GM23338 (cell line): ENCODE results near the gene ZNF10. TPM values are rescaled to one million over a fixed set of nuclear protein-coding genes. Genes with fewer than 3 reads are reported as not detected.

Experiments used
- ATAC-seq: fragments of 200-7000 bp; cut with Tn5 transposase; 3 replicates; pipeline ENCODE4 v1.9.1; 2020
- DNase-seq: peaks from one replicate; pipeline ENCODE4 v3.0.0-alpha.2; 2015; ENCODE audit warnings: low spot score
- H2AFZ ChIP-seq: fragments of 200-600 bp; sonication (generic); 2 replicates; pipeline ENCODE4 v1.8.0; 2016; ENCODE audit warnings: antibody characterized with exemption, mild to moderate bottlenecking, moderate library complexity
- H3F3A ChIP-seq: fragments of 200-600 bp; sonication (generic); replicated peaks from 2 replicates; pipeline ENCODE4 v1.8.0; 2017; ENCODE audit warnings: antibody characterized with exemption, mixed run types, low read depth
- H3K27ac ChIP-seq: fragments of 200-600 bp; sonication (generic); 2 replicates; pipeline ENCODE4 v1.6.1; 2016; ENCODE audit warnings: low read depth
- H3K27me3 ChIP-seq: fragments of 200-600 bp; sonication (generic); 2 replicates; pipeline ENCODE4 v1.8.0; 2016; ENCODE audit warnings: mild to moderate bottlenecking, mixed run types, moderate library complexity; ENCODE audit not compliant: insufficient read depth
- H3K36me3 ChIP-seq: fragments of 200-600 bp; sonication (generic); 2 replicates; pipeline ENCODE4 v1.8.0; 2016; ENCODE audit warnings: mild to moderate bottlenecking; ENCODE audit not compliant: insufficient read depth
- H3K4me1 ChIP-seq: fragments of 200-600 bp; sonication (generic); 2 replicates; pipeline ENCODE4 v1.8.0; 2016; ENCODE audit warnings: mild to moderate bottlenecking, moderate library complexity; ENCODE audit not compliant: insufficient read depth
- H3K4me2 ChIP-seq: fragments of 200-600 bp; sonication (generic); 2 replicates; pipeline ENCODE4 v1.7.1; 2017; ENCODE audit warnings: mixed run types
- H3K4me3 ChIP-seq: fragments of 200-600 bp; sonication (generic); 2 replicates; pipeline ENCODE4 v1.6.1; 2016; ENCODE audit warnings: mixed run types
- H3K79me2 ChIP-seq: fragments of 200-600 bp; sonication (generic); replicated peaks from 2 replicates; pipeline ENCODE4 v1.8.0; 2017; ENCODE audit warnings: mild to moderate bottlenecking; ENCODE audit not compliant: insufficient read depth
- H3K9me2 ChIP-seq: fragments of 200-600 bp; sonication (generic); 2 replicates; pipeline ENCODE4 v1.8.0; 2017; ENCODE audit not compliant: insufficient read depth
- H4K20me1 ChIP-seq: fragments of 200-600 bp; sonication (generic); replicated peaks from 2 replicates; pipeline ENCODE4 v1.8.0; 2017; ENCODE audit warnings: mild to moderate bottlenecking; ENCODE audit not compliant: insufficient read depth
- H3K27ac Mint-ChIP-seq: 2 replicates; pipeline ENCODE4 v1.8.0; 2020; ENCODE audit warnings: inconsistent platforms, mild to moderate bottlenecking, moderate library complexity, mixed read lengths
- H3K27me3 Mint-ChIP-seq: 3 replicates; pipeline ENCODE4 v1.8.0; 2022; ENCODE audit warnings: low read depth, mild to moderate bottlenecking, moderate library complexity, mixed read lengths, inconsistent platforms; ENCODE audit not compliant: insufficient read depth, poor library complexity
- H3K36me3 Mint-ChIP-seq: 3 replicates; pipeline ENCODE4 v1.8.0; 2021; ENCODE audit warnings: low read depth, mild to moderate bottlenecking, inconsistent platforms, moderate library complexity, mixed read lengths
- H3K4me1 Mint-ChIP-seq: 3 replicates; pipeline ENCODE4 v1.8.0; 2020; ENCODE audit warnings: mild to moderate bottlenecking, inconsistent platforms, mixed read lengths
- H3K4me3 Mint-ChIP-seq: 3 replicates; pipeline ENCODE4 v1.8.0; 2021; ENCODE audit warnings: moderate library complexity, mild to moderate bottlenecking, inconsistent platforms, mixed read lengths
- H3K9me3 Mint-ChIP-seq: 3 replicates; pipeline ENCODE4 v1.8.0; 2020; ENCODE audit warnings: moderate library complexity, mild to moderate bottlenecking, inconsistent platforms, mixed read lengths
- CREB1 ChIP-seq: fragments of 250-450 bp; sonication (Bioruptor Pico); IDR thresholded peaks from 2 replicates; pipeline ENCODE4 v1.5.0; 2020; ENCODE audit warnings: low read depth, mild to moderate bottlenecking, moderate library complexity
- NANOG ChIP-seq: IDR thresholded peaks from 2 replicates; pipeline ENCODE4 v1.6.1; 2016; ENCODE audit warnings: antibody characterized with exemption, borderline replicate concordance
- POLR2AphosphoS5 ChIP-seq: IDR thresholded peaks from 2 replicates; pipeline ENCODE4 v1.6.1; 2016; ENCODE audit warnings: antibody characterized with exemption, low read depth
- STAT1 ChIP-seq: IDR thresholded peaks from one replicate; pipeline ENCODE4 v1.6.1; 2016; ENCODE audit warnings: antibody characterized with exemption; ENCODE audit not compliant: unreplicated experiment
- ZNF114 ChIP-seq: fragments of 250-450 bp; sonication (Bioruptor Pico); IDR thresholded peaks from 2 replicates; pipeline ENCODE4 v1.5.0; 2020; ENCODE audit warnings: mild to moderate bottlenecking, moderate library complexity
- ZNF331 ChIP-seq: fragments of 250-450 bp; sonication (Bioruptor Pico); IDR thresholded peaks from 2 replicates; pipeline ENCODE4 v1.5.0; 2020; ENCODE audit warnings: low read depth, mild to moderate bottlenecking, moderate library complexity
- polyA plus RNA-seq: library from polyadenylated mRNA; unstranded; fragments of >200 nt; fragmentation: Nextera tagmentation; extraction: Ambion mirVana; gene quantifications from 2 replicates; pipeline ENCODE4 v1.2.1, GENCODE V29; 2016
- total RNA-seq: library from RNA; depleted of rRNA; stranded (reverse); fragments of >200 nt; shearing (Covaris generic); gene quantifications from 2 replicates; pipeline ENCODE4 v1.2.3, GENCODE V29; 2014
- TF ChIP-seq, protein P1 (sequence below), 2 experiments: fragments of 200-600 bp in 1 of 2; sonication (generic) in 1 of 2; conservative IDR thresholded peaks; 2 replicates each; pipeline versions ENCODE4 v1.5.1 to v1.6.1; 2016 to 2017; ENCODE audit warnings: antibody characterized with exemption in 2 of 2, low read depth in 2 of 2, mild to moderate bottlenecking in 2 of 2, moderate library complexity in 1 of 2
- TF ChIP-seq, protein P2 (sequence below): IDR thresholded peaks from 2 replicates; pipeline ENCODE4 v1.6.1; 2016; ENCODE audit warnings: antibody characterized with exemption
- TF ChIP-seq, protein P3 (sequence below): IDR thresholded peaks from one replicate; pipeline ENCODE4 v1.6.1; 2018; ENCODE audit warnings: antibody characterized with exemption; ENCODE audit not compliant: unreplicated experiment

The ZNF10 gene
- total and polyA plus RNA-seq, 2 experiments from 2014 or later, result 8.2 to 18.5 TPM

DNA sequence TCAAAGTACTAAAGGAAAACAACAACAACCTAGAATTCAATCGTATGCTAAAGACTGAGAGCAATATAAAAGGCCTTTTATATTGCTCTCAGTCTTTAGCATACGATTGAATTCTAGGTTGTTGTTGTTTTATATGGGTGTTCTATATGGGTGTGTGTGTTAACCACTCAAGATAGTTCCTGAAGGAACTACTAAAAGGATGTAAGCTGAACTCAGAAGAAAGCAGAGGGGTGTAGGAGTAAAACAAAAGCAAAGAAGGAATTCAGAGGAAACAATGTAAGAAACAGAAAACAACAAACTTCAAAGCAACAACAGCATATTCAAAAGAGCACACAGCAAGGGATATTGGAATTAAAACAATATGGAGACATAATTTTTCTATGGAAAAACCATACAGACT, 5.8 kb upstream of the ZNF10 start (continued):
- TF ChIP-seq, protein P1, sequence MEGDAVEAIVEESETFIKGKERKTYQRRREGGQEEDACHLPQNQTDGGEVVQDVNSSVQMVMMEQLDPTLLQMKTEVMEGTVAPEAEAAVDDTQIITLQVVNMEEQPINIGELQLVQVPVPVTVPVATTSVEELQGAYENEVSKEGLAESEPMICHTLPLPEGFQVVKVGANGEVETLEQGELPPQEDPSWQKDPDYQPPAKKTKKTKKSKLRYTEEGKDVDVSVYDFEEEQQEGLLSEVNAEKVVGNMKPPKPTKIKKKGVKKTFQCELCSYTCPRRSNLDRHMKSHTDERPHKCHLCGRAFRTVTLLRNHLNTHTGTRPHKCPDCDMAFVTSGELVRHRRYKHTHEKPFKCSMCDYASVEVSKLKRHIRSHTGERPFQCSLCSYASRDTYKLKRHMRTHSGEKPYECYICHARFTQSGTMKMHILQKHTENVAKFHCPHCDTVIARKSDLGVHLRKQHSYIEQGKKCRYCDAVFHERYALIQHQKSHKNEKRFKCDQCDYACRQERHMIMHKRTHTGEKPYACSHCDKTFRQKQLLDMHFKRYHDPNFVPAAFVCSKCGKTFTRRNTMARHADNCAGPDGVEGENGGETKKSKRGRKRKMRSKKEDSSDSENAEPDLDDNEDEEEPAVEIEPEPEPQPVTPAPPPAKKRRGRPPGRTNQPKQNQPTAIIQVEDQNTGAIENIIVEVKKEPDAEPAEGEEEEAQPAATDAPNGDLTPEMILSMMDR (conservative IDR thresholded peaks at IDR 0.05; ENCODE audit: low read depth in 2 of 2), result no peak
- TF ChIP-seq ZNF114 (CRISPR knock-in tag) (no peak), ZNF331 (CRISPR knock-in tag) (no peak), CREB1 (no peak), STAT1 (no peak)
- TF ChIP-seq, protein P2, sequence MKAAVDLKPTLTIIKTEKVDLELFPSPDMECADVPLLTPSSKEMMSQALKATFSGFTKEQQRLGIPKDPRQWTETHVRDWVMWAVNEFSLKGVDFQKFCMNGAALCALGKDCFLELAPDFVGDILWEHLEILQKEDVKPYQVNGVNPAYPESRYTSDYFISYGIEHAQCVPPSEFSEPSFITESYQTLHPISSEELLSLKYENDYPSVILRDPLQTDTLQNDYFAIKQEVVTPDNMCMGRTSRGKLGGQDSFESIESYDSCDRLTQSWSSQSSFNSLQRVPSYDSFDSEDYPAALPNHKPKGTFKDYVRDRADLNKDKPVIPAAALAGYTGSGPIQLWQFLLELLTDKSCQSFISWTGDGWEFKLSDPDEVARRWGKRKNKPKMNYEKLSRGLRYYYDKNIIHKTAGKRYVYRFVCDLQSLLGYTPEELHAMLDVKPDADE, result no peak

DNA sequence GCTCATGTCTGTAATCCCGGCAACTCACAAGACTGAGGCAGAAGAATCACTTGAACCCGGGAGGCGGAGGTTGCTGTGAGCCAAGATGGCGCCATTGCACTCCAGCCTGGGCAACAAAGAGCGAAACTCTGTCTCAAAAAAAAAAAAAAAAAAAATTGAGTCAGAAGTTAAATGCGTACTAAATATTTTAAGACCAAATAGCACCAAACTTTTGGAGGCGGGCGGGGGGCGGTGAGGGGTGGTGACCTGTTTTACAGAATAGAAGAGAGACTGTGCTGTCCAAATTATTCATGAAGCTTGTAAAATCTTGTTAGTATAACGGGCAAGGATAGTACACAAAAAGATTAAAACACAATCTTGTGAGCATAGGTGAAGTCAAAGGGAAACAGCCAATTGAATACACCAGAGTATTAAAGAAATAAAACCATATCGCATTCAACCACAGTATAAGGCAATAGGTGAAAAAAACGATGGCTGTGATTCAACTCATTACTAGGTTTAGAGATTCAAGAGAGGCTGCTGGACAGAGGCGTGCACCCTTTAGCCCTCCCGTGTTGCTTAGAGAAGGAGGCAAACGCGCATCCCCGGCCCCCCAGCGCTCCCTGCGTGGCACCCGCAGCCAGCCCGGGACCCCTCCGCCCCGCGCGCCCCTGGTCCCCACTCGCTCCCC, 924 bp upstream of the ZNF10 start:
- Histone ChIP-seq H3K4me3 (peak overlapping the region; percentile 68), H2AFZ (peak overlapping the region; percentile 98), H3K79me2 (peaks cover 85% of the 10 kb centered on the region), H3K27ac (peak overlapping the region; percentile 87; the same call in 1 of the 2 replicates), H4K20me1 (no peaks in the 10 kb centered on the region), H3K9me2 (no peaks in the 10 kb centered on the region), H3F3A (no peaks in the 10 kb centered on the region), H3K36me3 (peaks cover 43% of the 10 kb centered on the region), H3K27me3 (no peaks in the 10 kb centered on the region), H3K4me1 (no peaks in the 10 kb centered on the region), H3K4me2 (peak overlapping the region; percentile 94)
- H3K9me3 Mint-ChIP-seq, result peaks cover 76% of the 10 kb centered on the region
- peaks cover 12% of the 10 kb centered on the region for H3K27me3 Mint-ChIP-seq
- H3K4me1 Mint-ChIP-seq, result peaks cover 3% of the 10 kb centered on the region; the same call in 2 of the 3 replicates
- no peak; the same call in 2 of the 3 replicates for ATAC-seq
- peaks cover 90% of the 10 kb centered on the region for H3K36me3 Mint-ChIP-seq
- TF ChIP-seq, protein P3, sequence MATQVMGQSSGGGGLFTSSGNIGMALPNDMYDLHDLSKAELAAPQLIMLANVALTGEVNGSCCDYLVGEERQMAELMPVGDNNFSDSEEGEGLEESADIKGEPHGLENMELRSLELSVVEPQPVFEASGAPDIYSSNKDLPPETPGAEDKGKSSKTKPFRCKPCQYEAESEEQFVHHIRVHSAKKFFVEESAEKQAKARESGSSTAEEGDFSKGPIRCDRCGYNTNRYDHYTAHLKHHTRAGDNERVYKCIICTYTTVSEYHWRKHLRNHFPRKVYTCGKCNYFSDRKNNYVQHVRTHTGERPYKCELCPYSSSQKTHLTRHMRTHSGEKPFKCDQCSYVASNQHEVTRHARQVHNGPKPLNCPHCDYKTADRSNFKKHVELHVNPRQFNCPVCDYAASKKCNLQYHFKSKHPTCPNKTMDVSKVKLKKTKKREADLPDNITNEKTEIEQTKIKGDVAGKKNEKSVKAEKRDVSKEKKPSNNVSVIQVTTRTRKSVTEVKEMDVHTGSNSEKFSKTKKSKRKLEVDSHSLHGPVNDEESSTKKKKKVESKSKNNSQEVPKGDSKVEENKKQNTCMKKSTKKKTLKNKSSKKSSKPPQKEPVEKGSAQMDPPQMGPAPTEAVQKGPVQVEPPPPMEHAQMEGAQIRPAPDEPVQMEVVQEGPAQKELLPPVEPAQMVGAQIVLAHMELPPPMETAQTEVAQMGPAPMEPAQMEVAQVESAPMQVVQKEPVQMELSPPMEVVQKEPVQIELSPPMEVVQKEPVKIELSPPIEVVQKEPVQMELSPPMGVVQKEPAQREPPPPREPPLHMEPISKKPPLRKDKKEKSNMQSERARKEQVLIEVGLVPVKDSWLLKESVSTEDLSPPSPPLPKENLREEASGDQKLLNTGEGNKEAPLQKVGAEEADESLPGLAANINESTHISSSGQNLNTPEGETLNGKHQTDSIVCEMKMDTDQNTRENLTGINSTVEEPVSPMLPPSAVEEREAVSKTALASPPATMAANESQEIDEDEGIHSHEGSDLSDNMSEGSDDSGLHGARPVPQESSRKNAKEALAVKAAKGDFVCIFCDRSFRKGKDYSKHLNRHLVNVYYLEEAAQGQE, result peak; percentile 37
- TF ChIP-seq POLR2AphosphoS5 (no peak), NANOG (no peak)
- TF ChIP-seq, protein P1 (conservative IDR thresholded peaks at IDR 0.05; ENCODE audit: low read depth in 2 of 2), result no peak
- DNase-seq, result peak; percentile 37
- no peak overlapping the region for H3K27ac Mint-ChIP-seq
- H3K4me3 Mint-ChIP-seq, result peak overlapping the region; percentile 99
